GM03348 (cell line): Measurements from ENCODE around the gene CDH26.

Experiments used
- DNase-seq: peaks from one replicate; pipeline ENCODE4 v3.0.0; 2012; ENCODE audit warnings: low spot score

CDH26 gene

DNA sequence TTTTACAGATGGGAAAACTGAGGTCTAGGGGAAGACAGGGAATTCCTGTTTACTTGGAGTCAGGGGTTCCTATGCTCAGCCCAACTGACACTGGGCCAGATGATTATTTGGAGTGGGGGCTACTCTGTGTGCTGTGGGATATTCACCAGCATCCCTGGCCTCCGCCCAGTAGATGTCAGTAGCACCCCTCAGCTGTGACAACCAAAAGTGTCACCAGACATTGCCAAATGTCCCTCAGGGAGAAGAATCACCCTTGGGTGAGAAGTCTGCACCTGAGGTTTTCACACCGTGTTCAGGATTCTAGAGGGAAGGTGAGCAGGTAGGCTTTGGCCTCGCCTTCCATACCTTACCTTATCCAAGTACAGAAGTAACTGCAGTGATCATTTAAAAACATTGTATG, 27.6 kb downstream of the CDH26 start:
- no peak for DNase-seq

DNA sequence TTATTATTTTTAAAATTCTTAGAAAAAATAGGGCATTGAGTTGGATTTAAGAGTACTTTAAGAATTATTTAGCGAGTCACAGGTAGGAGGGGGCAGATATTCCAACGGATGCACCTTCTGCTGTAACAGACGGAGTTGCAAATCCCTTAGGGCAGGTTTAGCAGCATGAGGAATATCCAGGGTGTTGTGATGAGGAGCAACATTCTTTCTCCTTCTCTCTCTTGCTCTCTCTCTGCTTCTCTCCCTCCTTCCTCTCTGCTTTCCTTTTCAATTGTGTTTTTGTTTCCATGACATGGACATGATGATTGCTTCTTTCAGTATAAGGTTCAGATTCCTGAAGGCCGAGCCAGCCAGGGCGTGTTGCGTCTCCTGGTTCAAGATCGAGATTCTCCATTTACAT, 28.9 kb downstream of the CDH26 start:
- no peak for DNase-seq

DNA sequence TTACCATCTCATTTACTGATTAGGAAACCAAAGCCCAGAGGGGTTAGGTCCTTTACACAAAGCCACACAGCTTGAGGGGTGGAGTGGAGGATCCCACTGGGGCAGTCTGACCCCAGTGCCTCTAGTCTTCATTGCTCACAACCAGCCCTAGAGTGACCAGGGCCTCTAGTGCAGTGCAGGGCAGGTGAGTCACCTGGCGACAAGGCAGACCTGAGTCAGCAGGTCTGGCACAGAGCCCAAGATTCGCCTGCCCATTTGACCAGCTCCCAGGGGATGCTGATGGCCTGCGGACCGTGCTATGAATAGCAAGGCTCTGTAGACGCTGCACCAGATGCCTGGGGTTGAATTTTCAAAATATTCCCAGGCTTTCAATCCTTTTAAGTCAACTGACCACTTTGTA, 29.9 kb downstream of the CDH26 start:
- no peak for DNase-seq

DNA sequence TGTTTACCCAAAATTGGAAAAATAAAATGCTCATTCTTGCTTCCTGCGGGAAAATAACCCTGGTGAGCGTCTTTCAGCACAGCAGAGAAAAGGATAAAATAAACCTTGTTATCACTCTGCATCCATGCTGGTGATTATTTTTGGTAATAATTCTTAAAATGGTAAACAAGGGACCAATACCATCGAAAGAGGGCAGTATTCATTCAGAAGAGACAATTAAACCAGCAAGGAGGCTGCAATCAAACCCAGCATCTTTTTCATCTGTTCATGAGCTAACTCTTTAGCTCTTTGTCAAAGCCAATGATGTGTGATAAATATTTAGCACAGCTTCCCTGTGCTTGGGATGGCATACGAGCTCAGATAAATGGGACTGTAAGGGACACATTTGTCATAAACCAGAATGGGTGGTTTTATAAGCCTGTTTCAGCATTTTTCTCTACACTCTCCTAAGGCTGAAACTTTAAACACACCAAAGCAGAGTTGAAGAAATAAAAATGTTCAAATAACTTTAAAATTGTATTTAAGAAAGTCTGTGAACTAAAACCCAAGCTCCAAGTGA, 34.4 kb downstream of the CDH26 start:
- peak; percentile 30 for DNase-seq

GRCh38 chr20:59993736-59994430, 35.7 kb downstream of the CDH26 start:
- DNase-seq: no peak

- DNase-seq: no peak
Observed at GRCh38 chr20:59994697-59995122, 36.5 kb downstream of the CDH26 start.

DNA sequence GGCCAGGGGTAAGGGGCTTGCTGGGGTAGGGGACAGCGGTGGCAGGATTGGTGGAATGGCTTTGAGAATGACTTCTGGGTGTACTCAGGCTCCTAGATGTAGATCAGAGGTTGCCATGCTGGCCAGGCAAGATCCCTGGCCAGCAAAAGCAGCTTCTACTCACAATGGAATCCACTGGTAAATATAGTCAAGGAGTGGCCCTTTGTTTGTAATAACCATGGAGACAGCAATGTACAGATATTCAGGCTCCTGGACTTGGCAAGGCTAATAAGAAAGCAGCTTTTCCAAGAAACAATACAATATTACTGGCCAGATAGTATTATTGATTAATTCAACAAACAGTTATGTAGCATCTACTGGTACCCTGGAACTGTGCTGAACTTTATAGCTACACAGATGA, 37.9 kb downstream of the CDH26 start:
- DNase-seq: no peak

DNA sequence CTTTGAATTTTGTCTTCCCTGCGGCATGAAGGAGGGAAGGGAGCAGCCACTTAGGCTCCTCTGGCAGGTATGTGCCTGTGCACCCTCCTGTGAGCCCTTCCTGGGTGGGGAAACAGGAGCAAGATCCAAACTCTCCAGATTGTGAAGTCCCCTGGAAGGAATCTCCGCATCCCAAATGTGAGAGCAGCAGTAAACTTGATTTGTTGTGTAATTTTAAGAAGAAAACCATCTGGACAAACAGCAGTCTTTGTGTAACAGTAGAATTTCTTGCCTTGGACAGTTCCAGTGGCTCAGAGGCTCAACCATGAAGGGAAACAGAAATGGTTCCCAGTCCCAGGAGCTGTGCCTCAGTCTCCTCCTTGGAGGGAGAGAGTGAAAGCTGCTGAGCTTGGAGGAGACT, 39.7 kb downstream of the CDH26 start:
- DNase-seq: no peak

DNA sequence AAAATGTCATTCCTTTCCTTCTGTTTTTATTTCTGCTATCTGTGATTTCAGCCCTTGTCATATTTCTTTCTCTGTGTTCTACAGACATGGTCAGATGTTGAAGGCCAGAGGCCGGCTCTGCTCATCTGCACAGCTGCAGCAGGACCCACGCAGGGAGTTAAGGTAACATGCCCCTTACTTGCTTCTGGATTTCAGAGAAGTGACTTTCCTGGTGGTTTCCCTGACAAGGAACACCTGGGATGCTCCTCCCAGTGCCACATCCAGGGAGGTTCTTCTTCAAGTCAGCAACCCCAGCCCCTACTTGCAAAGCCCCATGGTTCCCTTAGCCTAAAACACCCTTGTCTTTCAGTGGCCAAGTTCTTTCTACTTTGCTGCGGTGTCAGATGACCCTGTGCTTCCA, 41.3 kb downstream of the CDH26 start:
- no peak for DNase-seq

DNA sequence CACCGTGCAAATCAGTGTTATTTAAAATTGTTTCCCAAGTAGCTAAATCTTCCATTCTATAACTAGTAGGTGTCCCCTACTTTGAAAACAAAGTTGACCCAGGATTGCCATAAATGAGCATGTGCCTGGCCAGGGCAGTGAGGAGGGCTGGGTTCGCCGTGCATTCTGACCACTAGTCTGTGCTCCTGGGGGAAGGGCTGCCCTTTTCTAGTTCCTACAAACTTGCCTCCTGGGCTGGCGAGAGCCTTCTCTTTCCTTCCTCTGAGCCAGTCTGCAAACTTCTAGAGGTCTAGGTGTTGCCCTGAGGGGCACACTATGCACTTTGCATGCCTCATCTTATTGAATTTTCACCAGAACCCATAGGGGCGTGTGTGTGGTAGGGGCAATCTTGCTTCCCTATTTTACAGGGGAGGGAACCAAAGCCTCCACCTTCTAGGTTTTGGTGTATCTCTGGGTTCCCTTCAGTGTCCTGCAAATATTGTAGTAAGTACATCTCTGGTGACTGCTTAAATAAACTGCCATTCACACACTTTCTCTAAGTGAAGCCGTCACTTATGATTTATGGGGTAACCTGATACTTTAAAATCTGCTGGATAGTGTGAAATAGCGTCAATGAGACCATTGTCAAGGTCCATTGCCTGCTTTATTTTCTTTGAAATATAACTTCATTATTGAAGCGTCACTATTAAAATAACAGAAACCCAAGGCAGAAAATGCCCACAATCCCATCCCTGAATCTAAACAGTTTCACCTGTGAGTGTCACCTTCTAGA, 42.2 kb downstream of the CDH26 start:
- DNase-seq: no peak

GRCh38 chr20:60001108-60001507, 42.9 kb downstream of the CDH26 start:
- DNase-seq: no peak

- no peak for DNase-seq
Observed at GRCh38 chr20:60003776-60004175, 45.6 kb downstream of the CDH26 start.

- DNase-seq: no peak
Observed at GRCh38 chr20:60006261-60006660, 48.0 kb downstream of the CDH26 start.

DNA sequence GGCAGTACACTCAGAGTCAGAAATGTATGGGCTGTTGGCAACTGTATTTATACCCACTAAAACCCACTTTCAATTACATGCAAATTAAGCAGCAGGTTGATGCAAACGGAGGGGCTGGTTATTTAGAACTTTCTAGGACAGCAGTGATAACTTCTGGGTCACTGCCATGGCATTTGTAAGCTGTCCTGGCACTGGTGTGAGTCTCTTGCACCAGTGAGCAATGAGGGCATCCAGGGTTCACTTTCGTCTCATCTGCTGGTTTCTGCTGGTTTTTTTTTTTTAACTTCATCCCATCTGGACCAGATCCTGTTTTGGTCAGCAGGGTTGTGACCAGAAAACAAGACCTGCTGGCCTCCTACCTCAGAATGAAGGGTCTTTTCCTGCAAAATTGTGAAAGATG, 49.2 kb downstream of the CDH26 start:
- DNase-seq: no peak

GRCh38 chr20:60008130-60008808, 50.0 kb downstream of the CDH26 start:
- DNase-seq: no peak

GRCh38 chr20:60009318-60009717, 51.1 kb downstream of the CDH26 start:
- DNase-seq: no peak

- DNase-seq: no peak
Observed at GRCh38 chr20:60009826-60010616, 51.8 kb downstream of the CDH26 start.

DNA sequence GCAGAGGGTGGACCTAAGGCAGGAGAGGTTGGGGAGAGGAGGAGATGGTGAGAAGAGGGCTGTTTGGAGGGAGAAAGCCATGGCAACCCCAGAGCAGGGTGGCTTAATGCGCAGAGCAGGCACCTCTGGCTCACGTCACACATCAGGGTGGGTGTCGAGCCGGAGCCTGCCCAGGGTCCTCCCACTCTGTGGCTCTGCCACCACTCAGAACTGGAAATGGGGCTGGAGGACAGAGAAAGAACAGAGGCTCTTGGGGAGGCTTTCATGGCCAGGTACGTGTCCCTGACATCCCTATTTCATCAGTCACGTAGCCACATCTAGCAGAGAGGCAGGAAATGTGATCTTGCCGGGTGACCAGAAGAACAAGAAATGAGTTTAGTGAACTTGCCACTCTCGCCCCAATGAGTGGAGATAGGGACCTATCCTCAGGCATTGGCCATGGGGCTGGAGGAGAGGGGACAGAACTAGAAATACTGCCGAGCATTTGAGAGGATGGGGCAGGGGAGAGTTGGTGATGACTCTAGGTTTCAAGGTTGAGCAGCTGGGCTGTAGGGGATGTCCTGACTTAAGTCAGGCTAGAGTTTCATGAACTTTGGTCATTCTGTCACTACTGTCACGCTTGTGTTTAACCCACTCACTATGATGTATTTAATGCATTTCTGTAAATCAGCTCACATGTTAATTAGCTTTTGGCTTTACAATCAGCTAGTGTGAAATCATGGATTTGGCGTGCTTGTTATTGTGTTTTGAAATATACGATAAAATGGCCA, 52.7 kb downstream of the CDH26 start:
- DNase-seq: no peak

- no peak for DNase-seq
Observed at GRCh38 chr20:60011512-60012507, 53.6 kb downstream of the CDH26 start.
